Stimulated activated CD4-positive, alpha-beta T cell treated with anti-CD3 and anti-CD28 coated beads, Interleukin-4, amount 100 ng/mL, for 24 hours (primary cell): Measurements from ENCODE around the gene CPEB2.

Source experiments
- DNase-seq: peaks from one replicate; pipeline ENCODE4 v3.0.0-alpha.2; 2020

CPEB2 gene

DNA sequence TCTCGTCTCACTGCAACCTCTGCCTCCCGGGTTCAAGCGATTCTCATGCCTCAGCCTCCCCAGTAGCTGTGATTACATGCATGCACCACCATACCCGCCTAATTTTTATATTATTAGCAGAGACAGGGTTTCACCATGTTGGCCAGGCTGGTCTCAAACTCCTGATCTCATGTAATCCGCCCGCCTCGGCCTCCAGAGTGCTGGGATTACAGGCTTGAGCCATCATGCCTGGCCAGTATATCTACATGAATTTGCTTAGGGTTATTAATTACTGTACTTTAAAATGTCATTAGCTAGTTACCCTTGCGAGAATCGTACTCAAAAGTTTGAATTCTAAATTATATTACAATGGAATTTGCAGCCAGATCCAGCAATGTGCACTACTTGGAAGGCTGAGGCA lies 8.9 kb downstream of the CPEB2 start:
- DNase-seq, result no peak

DNA sequence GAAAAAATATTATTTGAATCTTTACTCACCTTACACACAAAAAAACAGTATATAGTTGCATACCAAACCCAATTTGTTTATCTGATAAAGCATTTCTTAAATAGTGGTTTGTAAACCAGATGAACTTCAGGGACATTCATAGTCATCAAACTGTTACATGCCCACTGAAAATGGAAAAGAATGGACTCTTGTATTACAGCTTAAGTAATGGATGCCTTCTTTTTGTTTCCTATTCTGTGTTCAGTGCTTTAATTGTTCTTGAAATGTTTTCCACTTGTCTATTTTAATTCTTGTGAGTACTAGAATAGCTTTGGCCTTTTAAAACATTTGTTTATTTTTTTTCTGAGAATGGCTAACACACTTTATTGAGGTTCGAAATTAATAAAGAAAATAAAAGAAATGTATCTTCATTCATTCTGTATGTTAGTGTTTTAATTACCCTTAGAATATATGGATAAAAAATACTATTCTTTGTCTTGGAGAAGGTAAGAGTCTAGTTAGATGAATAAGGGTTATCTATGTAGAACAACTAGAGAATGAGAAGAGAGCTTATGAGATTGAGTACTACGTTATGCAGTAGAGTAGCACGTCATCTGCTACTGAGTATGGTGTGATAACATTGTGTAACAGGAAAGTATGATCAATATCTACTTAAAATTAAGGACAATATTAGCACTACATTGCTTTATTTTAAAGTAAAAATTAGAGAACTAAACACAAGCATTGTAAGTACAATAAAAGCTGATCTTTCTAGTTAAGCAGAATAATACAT lies 9.9 kb downstream of the CPEB2 start:
- no peak for DNase-seq

DNA sequence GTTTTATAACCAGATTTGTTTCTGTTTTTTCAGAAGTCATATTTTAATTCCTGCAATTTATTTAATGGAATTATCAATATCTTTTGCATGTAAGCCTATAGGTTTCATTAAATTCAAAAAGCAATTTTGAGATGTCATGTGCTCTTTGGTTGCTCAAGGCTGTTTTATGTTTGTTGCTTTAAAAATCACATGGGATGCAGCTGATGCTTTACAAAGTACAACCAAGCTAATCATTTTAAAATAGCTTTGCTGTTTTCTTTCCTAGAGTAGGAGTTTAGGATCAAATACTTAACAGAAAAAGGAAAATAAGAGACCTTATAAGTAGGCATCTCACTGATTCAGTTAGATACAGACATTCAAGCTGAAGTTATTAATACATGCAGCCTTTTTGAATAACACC lies 11.3 kb downstream of the CPEB2 start:
- no peak for DNase-seq

DNA sequence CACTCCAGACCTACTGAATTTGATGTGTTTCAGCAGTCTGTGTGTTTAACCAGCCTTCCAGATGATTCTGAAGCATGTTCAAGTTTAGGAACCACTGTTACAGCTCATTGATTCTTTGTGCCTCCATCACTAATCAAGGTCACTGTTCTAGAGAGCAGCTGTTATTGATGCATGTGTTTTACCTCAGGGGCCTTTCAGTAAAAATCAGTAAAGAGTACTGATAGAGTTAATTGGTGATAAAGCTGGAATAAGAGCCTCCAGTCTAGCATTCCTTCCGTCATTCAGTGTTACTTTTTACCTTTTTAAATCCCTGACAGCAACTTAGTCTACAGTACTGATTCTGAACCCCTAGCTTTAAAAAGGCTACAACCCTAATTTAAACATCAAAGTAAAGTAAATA lies 12.9 kb downstream of the CPEB2 start:
- DNase-seq, result no peak

DNA sequence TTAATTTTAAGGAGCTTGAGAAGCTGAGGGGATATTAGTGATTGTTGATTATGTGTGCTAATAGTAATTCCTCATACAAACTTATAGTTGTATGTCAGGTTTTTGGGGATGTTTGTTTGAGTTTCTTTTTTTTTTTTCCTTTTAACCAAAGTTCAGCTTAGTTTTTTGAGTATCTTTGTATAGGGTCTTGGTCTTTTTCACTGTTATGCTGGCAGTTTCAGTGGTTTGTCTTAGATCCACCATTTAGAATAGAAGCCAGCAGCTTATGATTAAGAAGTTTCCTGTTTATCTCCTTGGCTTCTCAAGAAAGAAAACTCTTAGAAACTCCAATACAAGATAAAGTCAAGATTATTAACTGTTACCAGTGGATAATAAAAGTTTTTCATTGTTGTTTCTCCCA lies 16.1 kb downstream of the CPEB2 start:
- no peak for DNase-seq

DNA sequence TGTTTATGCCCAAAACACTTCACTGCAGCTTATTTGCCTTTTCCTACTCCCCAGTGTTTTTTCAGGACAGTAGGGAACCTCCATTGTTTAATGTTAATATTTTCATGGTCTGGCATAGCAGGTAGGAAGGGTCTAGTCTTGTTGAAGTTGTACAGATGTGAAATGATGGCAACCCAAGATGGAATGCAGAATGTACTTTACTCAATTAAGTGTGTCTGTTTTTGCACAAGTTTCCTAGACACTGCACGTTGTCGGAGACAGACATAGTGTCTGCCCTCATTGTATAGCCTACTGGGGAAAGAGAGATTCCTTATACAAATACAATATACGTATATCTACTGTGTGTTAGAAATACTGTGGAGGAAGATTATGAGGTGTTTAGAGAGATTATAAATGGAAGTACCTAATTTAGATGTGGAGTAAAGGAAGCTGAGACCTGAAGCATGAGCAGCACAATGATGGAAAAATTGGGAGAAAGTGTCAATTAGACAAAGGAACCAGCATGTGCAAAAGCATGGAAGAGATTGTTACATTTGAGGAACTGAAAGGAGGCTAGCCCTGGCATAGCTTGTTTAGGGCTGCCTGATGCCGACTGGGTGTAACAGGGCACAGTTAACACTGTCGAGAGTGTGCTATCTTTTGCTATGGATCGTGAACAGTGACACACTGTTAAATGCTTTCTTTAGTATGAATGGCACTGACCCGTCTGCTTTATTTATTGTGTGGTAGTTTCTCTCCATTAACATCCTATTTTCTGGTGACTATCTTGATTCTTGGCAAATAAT lies 18.4 kb downstream of the CPEB2 start:
- DNase-seq, result no peak

DNA sequence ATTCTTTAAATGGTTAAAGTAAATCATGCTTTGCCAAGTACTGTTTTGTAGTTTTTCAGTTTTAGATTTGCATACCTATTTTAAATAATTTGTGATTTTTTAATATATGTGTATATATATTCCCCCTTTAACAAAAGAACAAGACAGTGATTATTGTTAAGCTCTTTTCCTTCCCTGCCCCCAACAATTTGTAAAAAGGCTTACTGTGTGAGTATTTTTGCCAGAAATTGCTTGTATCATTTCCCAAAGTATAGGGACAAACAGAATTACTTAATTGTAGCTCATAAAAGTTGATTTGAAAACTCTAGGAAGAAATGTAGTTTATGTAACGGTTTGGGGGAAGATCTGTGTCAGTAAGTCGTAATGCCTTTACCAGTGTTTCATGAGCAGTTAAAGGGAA lies 19.0 kb downstream of the CPEB2 start:
- DNase-seq, result no peak

DNA sequence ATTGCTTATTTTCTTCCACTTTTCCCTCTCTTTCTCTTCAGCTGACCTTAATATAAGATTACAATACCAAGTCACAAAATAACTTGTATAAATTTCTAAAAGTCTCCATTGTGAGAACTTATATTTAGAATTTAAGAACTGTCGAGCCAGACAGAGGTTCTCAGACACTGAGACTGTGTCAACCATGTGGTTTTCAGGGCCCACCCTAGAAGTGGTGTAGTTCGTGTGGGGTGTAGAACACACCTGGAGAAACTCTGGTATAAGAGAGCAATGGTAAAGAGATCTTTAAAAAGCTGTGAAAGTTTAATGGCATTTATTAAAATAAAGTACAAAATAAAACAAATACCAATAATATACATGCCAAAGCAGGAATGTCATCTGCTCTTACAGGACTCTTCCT lies 19.7 kb downstream of the CPEB2 start:
- DNase-seq, result no peak

DNA sequence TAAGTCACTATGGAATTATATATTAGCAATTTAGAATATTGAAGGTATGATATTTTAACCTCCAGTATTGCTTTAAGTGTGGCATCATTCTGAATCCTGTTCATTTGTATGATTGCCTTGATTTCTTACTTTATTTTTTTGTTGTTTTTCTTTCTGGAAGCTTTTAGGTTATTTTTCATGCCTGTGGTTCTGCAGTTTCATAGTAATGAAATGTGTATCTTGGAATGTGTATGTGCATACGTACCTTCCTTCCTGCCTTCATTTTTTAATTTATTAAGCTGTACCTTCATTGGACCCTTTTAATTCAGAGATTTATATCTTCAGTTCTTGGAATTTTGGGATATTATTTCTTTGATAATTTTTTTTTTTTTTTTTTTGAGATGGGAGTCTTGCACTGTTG lies 22.1 kb downstream of the CPEB2 start:
- DNase-seq, result no peak

DNA sequence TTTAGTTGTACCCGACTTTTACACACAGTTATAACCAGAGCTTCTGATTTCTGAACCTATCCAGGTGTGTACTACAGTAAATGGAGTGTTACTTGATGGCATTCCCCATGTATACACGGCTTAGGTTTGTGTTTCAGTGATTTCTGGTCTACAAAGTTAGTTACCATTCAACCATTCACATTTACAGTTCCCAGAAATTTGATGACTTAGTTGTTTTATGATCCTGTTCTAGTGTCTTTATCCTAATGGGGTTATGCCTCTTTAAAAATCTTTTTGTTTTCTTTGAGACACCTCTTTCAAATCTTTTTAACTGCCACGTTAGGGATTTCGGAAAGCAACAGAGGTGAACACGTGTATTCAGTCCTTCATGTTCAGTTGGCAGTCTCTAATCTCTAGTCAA lies 23.4 kb downstream of the CPEB2 start:
- no peak for DNase-seq

DNA sequence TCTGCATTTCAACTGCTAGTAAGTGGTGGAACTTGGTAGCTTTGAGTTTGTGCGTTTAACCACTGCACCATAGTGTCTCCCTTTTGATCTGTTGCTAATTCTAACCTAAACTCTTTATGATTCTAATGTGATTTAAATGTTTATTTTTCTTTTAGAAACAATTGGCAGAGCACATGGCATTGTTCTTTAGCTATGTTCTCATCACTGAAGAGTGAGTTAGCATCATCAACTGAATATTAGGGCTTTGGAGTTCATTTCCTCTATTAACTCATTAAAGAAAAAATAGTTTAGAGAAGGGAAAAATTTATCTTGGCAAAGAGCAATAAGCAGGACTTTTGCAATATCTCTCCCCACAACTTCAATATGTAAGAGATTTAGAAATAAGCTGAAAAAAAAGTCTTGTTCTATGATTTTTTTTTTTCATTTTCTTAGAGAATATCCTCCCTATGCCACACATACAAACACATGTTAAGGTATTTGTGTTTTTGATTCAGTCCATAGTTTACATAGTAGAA lies 25.7 kb downstream of the CPEB2 start:
- DNase-seq, result no peak

DNA sequence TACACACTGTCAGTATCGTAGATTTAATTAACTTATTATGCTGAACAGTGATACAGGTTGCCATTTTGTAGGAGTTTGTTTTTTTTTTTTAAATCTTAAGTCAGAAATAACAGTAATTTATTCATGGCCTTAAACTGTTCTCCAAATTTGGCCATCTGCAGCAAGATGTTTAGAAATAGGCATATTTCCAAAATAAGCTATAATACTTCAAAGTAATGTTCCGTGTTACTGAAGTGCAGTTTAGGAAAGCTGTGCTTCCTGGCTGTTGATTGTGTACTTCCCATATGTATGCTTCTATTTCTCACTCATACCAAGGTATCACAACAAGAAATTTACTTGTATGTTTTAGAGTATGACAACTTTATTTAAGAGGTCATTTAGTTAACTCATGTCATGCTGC lies 28.9 kb downstream of the CPEB2 start:
- DNase-seq, result no peak

DNA sequence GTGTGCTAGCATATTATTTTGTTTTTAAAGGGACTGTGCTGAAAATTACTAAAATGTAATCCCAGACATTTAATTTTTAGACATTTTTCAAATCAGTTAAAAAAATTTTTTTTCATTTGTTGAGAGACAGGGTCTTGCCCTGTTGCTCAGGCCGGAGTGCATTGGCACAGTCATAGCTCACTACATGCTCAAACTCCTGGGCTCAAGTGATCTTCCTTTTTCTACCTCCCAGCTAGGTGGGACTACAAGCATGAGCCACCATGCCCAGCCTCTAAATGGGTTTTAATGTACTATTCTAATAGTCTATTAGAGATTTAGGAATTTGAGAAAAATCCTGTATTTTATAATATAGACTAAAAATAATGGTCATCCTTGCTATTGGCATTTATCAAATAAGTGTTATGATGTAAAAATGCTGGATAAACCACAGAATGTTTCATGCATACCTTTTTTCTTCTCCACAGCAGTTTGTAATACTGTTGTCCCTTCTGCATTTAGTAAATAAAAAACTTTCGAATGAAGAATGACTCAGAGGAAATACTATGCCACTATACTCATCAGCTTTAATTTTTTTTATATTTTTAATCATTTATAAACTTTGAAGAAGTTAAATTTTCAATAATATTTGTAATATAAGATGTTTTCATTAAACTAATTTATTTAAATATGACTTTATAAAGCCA lies 29.9 kb downstream of the CPEB2 start:
- DNase-seq, result no peak

DNA sequence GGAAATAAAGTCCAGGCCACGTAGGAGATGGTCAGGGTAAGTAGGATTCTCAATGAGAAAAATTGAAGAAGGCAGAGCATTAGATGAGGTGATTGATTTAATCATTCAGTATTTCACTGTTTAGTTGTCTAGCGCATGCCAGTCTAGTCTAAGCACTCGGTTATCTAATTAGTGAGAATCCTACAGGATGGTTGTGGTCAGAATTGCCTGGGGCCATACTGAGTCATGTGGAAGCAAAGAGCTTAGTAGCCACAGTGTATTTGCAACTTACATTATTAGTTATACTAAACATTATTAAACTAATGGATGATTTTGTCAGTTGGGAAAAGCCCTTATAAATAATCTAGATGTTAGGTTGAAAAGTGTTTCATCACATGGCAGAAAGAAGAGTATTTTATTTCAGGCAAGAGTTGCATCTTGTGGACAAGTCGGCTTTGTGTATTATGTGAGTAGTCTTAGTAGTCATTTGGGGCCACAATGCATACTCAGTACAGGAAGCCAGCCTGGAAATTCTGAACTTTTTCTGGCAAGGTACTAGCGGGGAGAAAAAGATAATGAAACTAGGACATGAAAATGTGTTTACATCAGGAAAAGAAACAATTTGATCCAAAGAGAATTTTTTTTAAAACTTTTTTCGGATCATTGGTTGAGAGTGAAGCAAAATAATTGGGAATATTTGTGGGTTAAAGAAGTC lies 31.9 kb downstream of the CPEB2 start:
- no peak for DNase-seq

DNA sequence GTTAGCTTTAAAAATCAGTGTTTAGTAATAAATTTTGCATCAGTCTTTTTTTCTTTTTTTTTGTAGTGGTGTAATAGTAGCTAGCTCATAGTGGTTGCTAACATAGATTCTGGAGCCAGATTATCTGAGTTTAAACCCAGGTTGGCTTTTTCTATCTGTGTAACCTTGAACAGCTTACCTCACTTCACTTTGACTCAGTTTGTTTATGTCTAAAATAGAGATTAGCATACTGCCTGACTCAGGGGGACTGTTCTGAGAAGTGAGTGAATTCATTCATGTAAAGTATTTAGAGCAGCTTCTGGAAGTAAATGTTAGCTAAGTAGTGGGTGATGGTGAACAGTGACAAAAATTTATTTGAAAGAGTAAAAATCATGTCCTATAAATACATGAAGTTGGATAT lies 32.9 kb downstream of the CPEB2 start:
- no peak for DNase-seq

DNA sequence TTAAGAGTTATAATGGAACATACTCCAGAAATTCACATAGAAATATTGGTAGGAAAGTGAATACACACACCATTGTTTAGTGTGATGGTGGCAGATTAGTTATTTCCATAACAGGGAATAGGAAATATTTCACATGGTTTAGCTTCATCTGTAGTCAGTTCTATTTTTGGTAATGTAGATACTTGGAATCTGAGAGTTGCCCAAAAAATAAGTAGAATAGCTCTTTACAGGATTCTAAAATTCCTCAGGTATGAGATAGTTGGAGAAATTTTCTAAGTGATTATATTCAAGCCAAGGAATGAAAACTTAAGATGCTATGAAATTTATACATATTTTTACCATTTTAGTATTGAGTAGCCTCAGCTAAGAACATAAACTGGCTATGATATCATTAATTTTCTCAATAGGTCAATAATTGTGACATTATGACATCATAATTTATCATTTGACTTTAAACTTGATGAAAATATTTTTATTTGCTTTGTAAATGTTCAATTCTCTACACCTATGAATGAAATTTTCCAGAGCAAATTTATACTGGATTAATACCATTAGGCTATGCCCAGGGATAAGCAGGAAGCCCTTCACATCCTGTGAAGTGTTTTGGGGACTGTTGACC lies 35.8 kb downstream of the CPEB2 start:
- no peak for DNase-seq

DNA sequence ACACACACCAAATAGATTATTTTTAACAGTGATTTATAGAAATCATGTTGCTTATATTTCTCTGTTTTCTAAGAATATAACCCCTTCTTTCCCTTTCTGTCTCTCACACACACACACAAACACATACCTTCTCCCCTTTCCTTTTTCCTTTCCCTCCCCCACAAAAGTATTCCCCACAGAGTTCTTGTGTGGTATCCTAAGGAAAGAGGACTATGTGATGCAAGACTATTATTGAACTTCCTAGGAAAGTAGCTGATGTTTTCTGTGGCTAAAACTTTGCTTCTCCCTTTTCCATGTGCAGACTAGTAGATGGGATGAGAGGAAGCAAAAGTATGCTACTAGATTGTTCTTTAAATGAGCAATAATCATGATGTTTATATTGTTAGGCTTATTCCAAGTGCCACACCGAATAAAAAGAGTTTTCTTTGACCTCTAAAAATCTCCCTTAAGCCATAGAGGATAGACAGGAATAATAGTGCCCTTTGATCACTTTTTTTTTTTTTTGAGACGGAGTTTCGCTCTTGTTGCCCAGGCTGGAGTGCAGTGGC lies 38.7 kb downstream of the CPEB2 start:
- DNase-seq, result no peak

DNA sequence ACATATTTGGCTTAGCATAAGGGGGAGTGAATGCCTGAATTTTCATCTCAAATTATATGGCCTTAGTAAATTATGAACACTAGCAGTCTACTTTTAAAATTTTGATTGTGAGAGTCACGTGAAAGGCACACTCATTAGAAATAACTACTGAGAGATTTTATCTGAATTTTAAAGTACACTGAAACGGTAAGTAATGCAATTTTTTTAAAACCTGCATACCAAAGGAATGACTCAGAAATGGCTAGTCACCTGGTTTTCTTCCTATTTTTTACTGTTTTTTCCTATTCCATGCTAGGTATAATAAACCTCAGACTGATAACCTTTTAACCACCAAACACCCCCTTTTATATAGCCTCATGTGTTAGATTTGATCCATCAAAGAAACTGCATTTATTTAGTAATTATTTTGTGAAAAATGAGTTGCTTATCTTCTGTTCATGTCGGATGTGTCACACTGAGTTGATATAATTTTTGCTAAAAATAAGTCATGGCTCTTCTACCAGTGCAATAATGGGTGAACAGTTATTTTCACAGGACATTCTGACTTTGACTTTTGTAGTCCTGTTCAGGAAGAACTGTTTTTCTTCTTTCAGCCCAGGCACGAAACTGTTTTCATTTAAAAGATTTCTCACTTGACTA lies 40.4 kb downstream of the CPEB2 start:
- no peak for DNase-seq

DNA sequence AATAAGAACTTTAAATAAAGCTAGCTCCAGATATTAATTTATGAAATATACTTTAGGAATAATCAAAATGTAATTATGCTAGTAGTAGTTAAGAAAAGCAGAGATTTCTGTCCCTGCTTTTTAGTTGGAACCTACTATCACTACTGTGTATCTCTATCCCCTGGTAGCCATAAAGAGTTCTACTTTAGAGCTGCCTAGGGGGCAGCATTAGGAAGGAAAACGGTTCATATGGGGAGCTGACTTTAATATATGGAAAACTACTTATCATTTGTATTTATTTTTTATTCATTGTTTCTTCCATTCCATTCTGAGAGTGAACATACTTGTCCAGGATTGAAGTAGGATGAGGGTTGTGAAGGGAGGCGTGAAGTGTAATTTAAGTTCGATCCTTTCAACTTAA lies 40.9 kb downstream of the CPEB2 start:
- DNase-seq, result no peak

DNA sequence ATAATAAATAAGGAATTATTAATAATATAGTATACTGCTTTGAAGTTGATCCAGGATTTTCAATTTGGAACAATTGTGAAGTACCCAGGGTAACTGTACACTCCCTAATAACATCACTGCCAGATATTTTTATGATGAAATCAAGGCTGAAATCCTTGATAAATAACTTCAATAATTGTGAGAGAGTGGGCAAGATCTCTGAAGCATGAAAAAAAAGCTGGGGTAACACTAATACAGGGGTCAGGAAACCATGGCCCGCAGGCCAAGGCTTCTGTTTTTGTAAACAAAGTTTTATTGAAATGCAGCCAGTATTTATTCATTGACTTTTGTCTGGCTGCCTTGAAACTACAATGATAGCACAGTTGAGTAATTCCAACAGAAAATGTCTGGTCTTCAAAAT lies 41.6 kb downstream of the CPEB2 start:
- DNase-seq, result no peak

DNA sequence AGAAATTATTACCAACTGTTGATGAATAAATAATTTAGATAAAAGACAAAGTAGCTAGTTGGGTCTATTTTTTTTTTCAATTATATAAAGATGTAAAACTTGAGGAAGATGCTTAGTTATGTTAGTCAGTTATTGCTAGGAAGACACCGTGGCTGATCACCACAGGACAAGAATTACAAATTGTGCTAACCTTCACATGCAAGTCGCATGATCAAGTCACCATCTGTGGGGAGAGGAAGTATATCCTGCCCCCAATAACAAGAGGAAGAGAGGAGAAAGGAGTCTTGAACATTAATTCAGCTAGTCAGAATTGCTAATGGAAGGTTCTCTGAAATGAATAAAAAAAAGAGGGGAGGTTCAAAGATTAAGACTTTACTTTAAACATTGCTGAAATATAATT lies 52.3 kb downstream of the CPEB2 start:
- no peak for DNase-seq

DNA sequence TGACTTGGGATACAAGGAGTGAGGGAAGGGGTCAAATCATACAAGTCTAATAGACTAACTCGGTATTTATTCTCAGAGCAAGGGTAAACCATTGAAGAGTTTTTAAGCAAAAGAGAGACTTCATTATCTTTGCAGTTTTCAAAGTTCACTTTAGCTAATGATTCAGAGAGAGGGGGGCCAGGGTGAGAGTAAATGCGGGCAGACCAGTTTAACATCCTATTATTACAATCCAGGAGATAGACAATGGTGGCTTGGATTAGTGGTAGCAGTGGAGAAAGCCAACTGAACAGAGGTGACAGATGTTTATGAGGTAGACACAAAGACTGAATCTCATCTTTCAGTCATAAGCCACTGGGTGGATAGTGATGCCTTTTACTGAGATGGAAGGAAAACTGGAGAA lies 57.9 kb downstream of the CPEB2 start:
- no peak for DNase-seq
